Omental fat pad (tissue), 4 donors: ENCODE measurements around the gene MYO10. TPM values are rescaled to one million over a fixed set of nuclear protein-coding genes. Genes with fewer than 3 reads are reported as not detected.

ENCODE experiments used
- ATAC-seq: fragments of 150-250 bp; one replicate; pipeline ENCODE4 v1.9.1; 2016; ENCODE audit warnings: mild to moderate bottlenecking, moderate library complexity; ENCODE audit not compliant: low FRiP score
- DNase-seq: peaks from one replicate; pipeline ENCODE4 v3.0.0-alpha.2; 2019; ENCODE audit warnings: low spot score
- CTCF ChIP-seq, 3 donors: fragments of 450-650 bp; IDR thresholded peaks; one replicate each; pipeline ENCODE4 v1.5.1; 2016 to 2017; ENCODE audit warnings: antibody characterized with exemption in 3 of 3, mild to moderate bottlenecking in 3 of 3, moderate library complexity in 2 of 3
- total RNA-seq, 4 donors: library from RNA; depleted of rRNA; stranded (reverse); fragments of >200 nt; gene quantifications; one replicate each; pipeline ENCODE4 v1.1.0, GENCODE V29; 2016

Gene MYO10
- total RNA-seq, 4 donors from 2014 or later = 12.1 to 35.8 (median 17.7) TPM

GRCh38 chr5:16681876-16682275, 254.2 kb downstream of the MYO10 start:
- DNase-seq (no peak), ATAC-seq (no peak)
- TF ChIP-seq CTCF (IDR thresholded peaks at IDR 0.05) = no peak

- ATAC-seq (no peak), DNase-seq (no peak)
- no peak for TF ChIP-seq CTCF (IDR thresholded peaks at IDR 0.05)
These were observed 256.2 kb downstream of the MYO10 start for GRCh38 chr5:16679863-16680262.

GRCh38 chr5:16679190-16679589, 256.9 kb downstream of the MYO10 start:
- DNase-seq (no peak), ATAC-seq (no peak)
- no peak for TF ChIP-seq CTCF (IDR thresholded peaks at IDR 0.05)

GRCh38 chr5:16675806-16676205, 260.3 kb downstream of the MYO10 start:
- TF ChIP-seq CTCF (IDR thresholded peaks at IDR 0.05) = no peak
- DNase-seq (no peak), ATAC-seq (no peak)

DNA sequence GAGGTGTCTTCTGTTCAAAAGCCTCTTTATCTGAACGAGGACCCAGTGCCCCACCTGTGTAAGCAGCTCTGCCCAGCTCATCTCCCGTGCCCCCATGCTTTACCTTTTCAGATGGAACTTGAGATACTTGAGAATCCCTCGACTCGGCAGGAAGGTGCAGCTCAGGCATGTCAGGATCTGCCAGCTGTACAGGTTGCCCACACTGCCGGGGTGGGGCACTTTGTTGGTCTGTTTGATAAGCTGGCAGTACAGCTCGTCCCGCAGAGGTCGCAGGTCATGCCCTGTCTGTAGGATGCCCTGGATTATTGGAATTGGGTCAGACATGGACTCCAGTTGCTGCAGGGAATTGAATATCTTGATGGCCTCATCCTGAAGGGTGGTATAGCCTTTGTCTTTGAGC, 261.3 kb downstream of the MYO10 start:
- no peak for ATAC-seq
- DNase-seq = no peak
- TF ChIP-seq CTCF (IDR thresholded peaks at IDR 0.05) = no peak

DNA sequence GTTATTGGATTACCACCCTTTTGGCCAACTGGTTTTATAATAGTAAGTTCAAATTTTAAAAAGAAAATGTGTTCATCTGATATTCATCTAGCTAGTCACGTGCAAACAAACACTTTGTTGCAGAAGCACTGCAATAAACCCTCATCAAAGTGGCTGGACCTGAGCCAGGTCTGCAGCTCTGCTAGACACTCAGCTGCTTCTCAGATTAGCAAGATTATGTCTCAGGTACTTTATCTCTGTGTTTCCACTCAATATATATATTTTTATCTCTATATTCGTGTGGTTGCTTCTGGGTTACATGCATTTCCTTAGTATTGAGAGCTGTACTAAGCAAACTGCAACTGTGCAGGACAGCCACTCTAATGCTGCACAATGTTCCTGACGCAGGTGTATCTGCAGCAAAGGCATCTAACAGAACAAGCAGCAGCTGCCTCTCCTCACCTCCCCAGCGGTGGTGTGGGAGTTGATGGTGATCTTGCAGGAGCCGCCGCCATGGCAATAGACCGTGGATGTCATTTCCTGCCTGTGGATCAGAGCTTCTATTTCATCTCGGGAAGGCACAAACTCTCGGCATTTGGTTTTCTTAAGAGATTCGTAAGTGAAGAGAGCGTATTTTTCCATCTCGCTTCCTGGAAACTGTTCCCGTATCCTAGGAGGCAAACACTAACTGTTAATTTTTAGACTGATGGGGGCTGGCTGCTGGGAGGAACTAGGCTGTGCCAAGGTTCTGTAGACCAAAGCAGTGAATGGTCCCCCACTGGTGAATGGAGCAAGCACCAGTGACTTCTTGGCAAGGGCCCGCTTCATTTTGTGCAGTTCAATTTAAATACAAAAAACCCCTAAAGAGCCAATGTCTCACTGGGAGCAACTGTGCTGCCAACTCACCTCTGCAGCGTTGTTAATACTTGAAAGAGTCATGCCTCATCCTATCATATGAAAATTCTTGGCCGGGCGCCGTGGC, 262.6 kb downstream of the MYO10 start:
- TF ChIP-seq CTCF (IDR thresholded peaks at IDR 0.05) = no peak
- DNase-seq (no peak), ATAC-seq (no peak)

GRCh38 chr5:16671208-16671607, 264.9 kb downstream of the MYO10 start:
- no peak for ATAC-seq
- no peak for DNase-seq
- TF ChIP-seq CTCF (IDR thresholded peaks at IDR 0.05) = no peak
